Peyer's patch (tissue), 4 donors: ENCODE measurements around the gene SFTPD. TPM values are rescaled to one million over a fixed set of nuclear protein-coding genes. Genes with fewer than 3 reads are reported as not detected.
A peak's percentile ranks its signal among the peaks of the same experiment; 100 is the strongest.

Source experiments
- DNase-seq, 3 donors: peaks; one replicate each; pipeline ENCODE4 v3.0.0-alpha.2; 2017 to 2019
- H3K27ac ChIP-seq, 4 donors: fragments of 200-600 bp; sonication (generic); one replicate each; pipeline ENCODE4 v1.5.1; 2016 to 2019
- H3K27me3 ChIP-seq, 2 donors: fragments of 200-600 bp; sonication (generic); one replicate each; pipeline ENCODE4 v1.5.1; 2019
- H3K36me3 ChIP-seq, 3 donors: fragments of 200-600 bp; sonication (generic); one replicate each; pipeline ENCODE4 v1.5.1; 2016 to 2019
- H3K4me1 ChIP-seq, 4 donors: fragments of 200-600 bp; sonication (generic); one replicate each; pipeline ENCODE4 v1.5.1; 2016 to 2019
- H3K4me3 ChIP-seq, 4 donors: fragments of 200-600 bp; sonication (generic); 1 replicate in 3 of 4; 2 replicates in 1 of 4; pipeline ENCODE4 v1.5.1; 2016 to 2019; ENCODE audit warnings: mild to moderate bottlenecking in 1 of 4
- H3K9me3 ChIP-seq, 4 donors: fragments of 200-600 bp; sonication (generic); one replicate each; pipeline ENCODE4 v1.5.1; 2016 to 2019; ENCODE audit warnings: mild to moderate bottlenecking in 1 of 4
- CTCF ChIP-seq, 6 experiments: fragments of 450-650 bp in 4 of 6; fragments of 200-600 bp in 2 of 6; sonication (generic) in 1 of 6; IDR thresholded peaks; one replicate each; pipeline ENCODE4 v1.5.1; 2017 to 2019; ENCODE audit warnings: antibody characterized with exemption in 6 of 6, mild to moderate bottlenecking in 3 of 6, moderate library complexity in 1 of 6
- POLR2A ChIP-seq, 2 donors: fragments of 450-650 bp; IDR thresholded peaks; one replicate each; pipeline ENCODE4 v1.5.1; 2017; ENCODE audit warnings: antibody characterized with exemption in 2 of 2, mild to moderate bottlenecking in 2 of 2, moderate library complexity in 2 of 2
- total RNA-seq, 4 donors: library from RNA; depleted of rRNA; stranded (reverse); fragments of >200 nt; gene quantifications; one replicate each; pipeline ENCODE4 v1.1.0, GENCODE V29; 2016

The SFTPD gene
- total RNA-seq, 4 donors from 2014 or later: not detected

- Histone ChIP-seq H3K27me3 (no peaks in the 10 kb centered on the region), H3K4me3 (no peak overlapping the region), H3K36me3 (no peaks in the 10 kb centered on the region), H3K4me1 (peaks cover 0 to 5% (median 0%) of the 10 kb centered on the region in 4 donors), H3K27ac (no peak overlapping the region), H3K9me3 (no peaks in the 10 kb centered on the region)
- no peak for DNase-seq
- no peak for TF ChIP-seq CTCF (IDR thresholded peaks at IDR 0.05)
- no peak for TF ChIP-seq POLR2A (IDR thresholded peaks at IDR 0.05)
These were observed 16.6 kb downstream of the SFTPD start for GRCh38 chr10:79932307-79932706.

- H3K4me3 ChIP-seq: no peak overlapping the region
- TF ChIP-seq CTCF (IDR thresholded peaks at IDR 0.05) (no peak), POLR2A (IDR thresholded peaks at IDR 0.05) (no peak)
- no peak overlapping the region for H3K27ac ChIP-seq
- H3K27me3 ChIP-seq: no peaks in the 10 kb centered on the region
- H3K9me3 ChIP-seq: no peaks in the 10 kb centered on the region
- peak in 1 of 3 donors; percentile 15 for DNase-seq
- H3K36me3 ChIP-seq: no peaks in the 10 kb centered on the region
- H3K4me1 ChIP-seq: peaks cover 0 to 5% (median 0%) of the 10 kb centered on the region in 4 donors
These were observed 18.2 kb downstream of the SFTPD start for GRCh38 chr10:79930751-79931150.

- H3K27me3 ChIP-seq: no peaks in the 10 kb centered on the region
- H3K4me3 ChIP-seq: no peak overlapping the region
- peak in 1 of 3 donors; percentile 18 for DNase-seq
- H3K27ac ChIP-seq: no peak overlapping the region
- peaks cover 0 to 5% (median 0%) of the 10 kb centered on the region in 4 donors for H3K4me1 ChIP-seq
- no peak for TF ChIP-seq CTCF (IDR thresholded peaks at IDR 0.05)
- no peak for TF ChIP-seq POLR2A (IDR thresholded peaks at IDR 0.05)
- H3K9me3 ChIP-seq: no peaks in the 10 kb centered on the region
- H3K36me3 ChIP-seq: no peaks in the 10 kb centered on the region
These were observed 18.6 kb downstream of the SFTPD start for GRCh38 chr10:79930267-79930666.

- Histone ChIP-seq H3K27me3 (no peaks in the 10 kb centered on the region), H3K36me3 (no peaks in the 10 kb centered on the region), H3K4me1 (peaks cover 0 to 5% (median 0%) of the 10 kb centered on the region in 4 donors), H3K9me3 (no peaks in the 10 kb centered on the region), H3K27ac (no peak overlapping the region), H3K4me3 (no peak overlapping the region)
- TF ChIP-seq CTCF (IDR thresholded peaks at IDR 0.05) (peak; percentile 28 to 89 (median 80)), POLR2A (IDR thresholded peaks at IDR 0.05) (no peak)
- DNase-seq: peak; percentile 58 to 88 (median 86)
These were observed 19.4 kb downstream of the SFTPD start for GRCh38 chr10:79929409-79929904.

- Histone ChIP-seq H3K4me3 (no peak overlapping the region), H3K27ac (no peak overlapping the region), H3K36me3 (no peaks in the 10 kb centered on the region), H3K9me3 (no peaks in the 10 kb centered on the region), H3K27me3 (no peaks in the 10 kb centered on the region), H3K4me1 (peaks cover 0 to 5% (median 0%) of the 10 kb centered on the region in 4 donors)
- TF ChIP-seq CTCF (IDR thresholded peaks at IDR 0.05): no peak
- TF ChIP-seq POLR2A (IDR thresholded peaks at IDR 0.05): no peak
- DNase-seq: peak in 1 of 3 donors; percentile 15
These were observed 20.8 kb downstream of the SFTPD start for GRCh38 chr10:79928028-79928583.
